ENCODE measurements around the gene DUXA. TPM values are rescaled to one million over a fixed set of nuclear protein-coding genes. Genes with fewer than 3 reads are reported as not detected.
"Not testable (repeated sequence)": the region's sequence is repeated elsewhere in the genome, so short reads cannot be mapped to it uniquely, and the experiment has no call there.

Gene DUXA
- total RNA-seq (not detected), total RNA-seq (0 reads per million in 29 experiments)
- total RNA-seq (2013) = not detected

DNA sequence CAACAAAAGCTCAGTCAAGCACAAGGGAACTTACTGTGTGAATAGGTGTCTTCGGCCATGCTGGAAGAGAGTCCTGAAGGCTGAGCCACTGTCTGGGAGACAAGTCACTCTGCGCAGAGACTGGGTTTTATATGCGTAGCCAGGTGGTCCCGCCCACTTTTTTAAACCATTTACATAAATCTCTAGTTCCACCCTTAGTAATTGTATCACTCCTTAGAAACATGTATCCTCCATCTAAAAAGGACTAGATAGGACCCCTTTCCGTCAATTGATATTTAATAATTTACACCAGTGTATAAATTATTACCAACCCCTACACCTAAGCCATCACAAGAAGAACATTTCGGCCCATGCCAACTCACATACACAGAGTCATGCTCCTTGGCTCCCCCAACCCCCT lies at the start of gene DUXA:
Gene DUXA, minus strand, starts transcription at position 101 of the 400 bp plus-strand sequence. Its CDS starts 42 bp downstream, at position 59.
- Mint-ChIP-seq H3K27ac (no peak within 1 kb of the TSS), H3K4me1 (peaks cover 6 to 7% (median 7%) of the 10 kb centered on the region in 3 donors), H3K36me3 (peaks cover 3% of the 10 kb centered on the region), H3K9me3 (peaks cover 15 to 28% (median 25%) of the 10 kb centered on the region in 3 donors), H3K4me3 (no peak within 1 kb of the TSS), H3K27me3 (peaks cover 4 to 5% of the 10 kb centered on the region in 2 donors)
- no peak for DNase-seq
- Histone ChIP-seq H3K4me1 (ENCODE audit: control insufficient read depth in 1 of 2, extremely low read depth in 1 of 2, insufficient read depth in 2 of 2, low read length in 2 of 2) (peaks cover 0 to 8% of the 10 kb centered on the region in 2 experiments), H3K27me3 (replicated peaks in 1 of 2; ENCODE audit: control insufficient read depth in 2 of 2, extremely low read depth in 1 of 2, insufficient read depth in 2 of 2, low read length in 1 of 2) (peaks cover 0 to 5% of the 10 kb centered on the region in 2 experiments), H3K4me3 (ENCODE audit: control insufficient read depth in 1 of 2, extremely low read depth in 1 of 2, low read length in 1 of 2) (no peak within 1 kb of the TSS), H3K9me3 (no peaks in the 10 kb centered on the region), H3K36me3 (ENCODE audit: control insufficient read depth in 2 of 2, extremely low read depth in 1 of 2, insufficient read depth in 1 of 2, low read length in 1 of 2) (no peaks in the 10 kb centered on the region), H3K27ac (ENCODE audit: low read length) (no peak within 1 kb of the TSS)
- 83% methylated on average over 3 of the region's 6 CpGs for WGBS (ENCODE audit: insufficient coverage)
- ATAC-seq (replicated peaks in 1 of 4) = no peak
- POLR2A ChIA-PET = no interaction called here
- CTCF ChIA-PET = no interaction called here

DNA sequence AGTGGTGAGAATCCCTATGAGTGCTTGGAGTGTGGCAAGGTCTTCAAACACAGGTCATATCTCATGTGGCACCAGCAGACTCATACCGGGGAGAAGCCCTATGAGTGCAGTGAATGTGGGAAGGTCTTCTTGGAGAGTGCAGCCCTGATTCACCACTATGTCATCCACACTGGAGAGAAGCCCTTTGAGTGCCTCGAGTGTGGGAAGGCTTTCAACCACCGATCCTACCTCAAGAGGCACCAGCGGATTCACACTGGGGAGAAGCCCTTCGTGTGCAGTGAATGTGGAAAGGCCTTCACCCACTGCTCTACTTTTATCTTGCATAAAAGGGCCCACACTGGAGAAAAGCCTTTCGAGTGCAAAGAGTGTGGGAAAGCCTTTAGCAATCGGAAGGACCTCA lies 44.8 kb upstream of the DUXA start:
- no peaks in the 10 kb centered on the region for H3K9me3 ChIP-seq
- peaks cover 20 to 45% (median 37%) of the 10 kb centered on the region in 3 donors for H3K9me3 Mint-ChIP-seq
- ATAC-seq (replicated peaks in 1 of 4) = no peak
- H3K36me3 ChIP-seq (ENCODE audit: control insufficient read depth in 2 of 2, extremely low read depth in 1 of 2, insufficient read depth in 1 of 2, low read length in 1 of 2) = peaks cover 10 to 55% of the 10 kb centered on the region in 2 donors
- no peak overlapping the region for H3K27ac ChIP-seq (ENCODE audit: low read length)
- WGBS (ENCODE audit: insufficient coverage) = 100% methylated on average over 2 of the region's 7 CpGs
- CTCF ChIA-PET = no interaction called here
- no peak for DNase-seq
- H3K4me1 Mint-ChIP-seq = no peaks in the 10 kb centered on the region
- no peaks in the 10 kb centered on the region for H3K27me3 Mint-ChIP-seq
- peak overlapping the region in 1 of 3 donors; percentile 24 for H3K4me3 Mint-ChIP-seq
- H3K27ac Mint-ChIP-seq = no peak overlapping the region
- POLR2A ChIA-PET = no interaction called here
- peaks cover 83% of the 10 kb centered on the region for H3K36me3 Mint-ChIP-seq
- H3K4me3 ChIP-seq (ENCODE audit: control insufficient read depth in 1 of 2, extremely low read depth in 1 of 2, low read length in 1 of 2) = no peak overlapping the region
- H3K27me3 ChIP-seq (replicated peaks in 1 of 2; ENCODE audit: control insufficient read depth in 2 of 2, extremely low read depth in 1 of 2, insufficient read depth in 2 of 2, low read length in 1 of 2) = no peaks in the 10 kb centered on the region
- no peaks in the 10 kb centered on the region for H3K4me1 ChIP-seq (ENCODE audit: control insufficient read depth in 1 of 2, extremely low read depth in 1 of 2, insufficient read depth in 2 of 2, low read length in 2 of 2)

DNA sequence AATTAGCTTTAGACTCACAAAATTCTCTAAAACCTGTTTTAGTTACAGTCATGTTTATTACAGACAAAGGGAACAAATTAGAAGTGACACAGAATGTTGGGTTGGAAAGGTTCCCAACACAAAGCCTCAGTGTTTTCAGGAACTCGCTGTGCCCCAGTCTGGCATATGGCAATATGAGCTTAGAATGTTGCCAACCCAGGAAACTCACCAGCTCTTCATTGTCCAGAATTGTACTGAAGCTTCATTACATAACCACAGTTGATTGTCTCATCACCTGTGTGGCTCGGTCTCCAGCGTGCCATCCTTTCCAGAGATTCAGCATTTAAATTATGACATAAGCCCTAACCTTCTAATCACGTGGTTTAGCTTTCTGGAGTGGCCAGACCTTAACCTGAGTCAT lies 43.1 kb upstream of the DUXA start:
- H3K27ac Mint-ChIP-seq = no peak overlapping the region
- Histone ChIP-seq H3K4me1 (ENCODE audit: control insufficient read depth in 1 of 2, extremely low read depth in 1 of 2, insufficient read depth in 2 of 2, low read length in 2 of 2) (no peaks in the 10 kb centered on the region), H3K27me3 (replicated peaks in 1 of 2; ENCODE audit: control insufficient read depth in 2 of 2, extremely low read depth in 1 of 2, insufficient read depth in 2 of 2, low read length in 1 of 2) (no peaks in the 10 kb centered on the region), H3K4me3 (ENCODE audit: control insufficient read depth in 1 of 2, extremely low read depth in 1 of 2, low read length in 1 of 2) (no peak overlapping the region), H3K9me3 (no peaks in the 10 kb centered on the region), H3K27ac (ENCODE audit: low read length) (no peak overlapping the region), H3K36me3 (ENCODE audit: control insufficient read depth in 2 of 2, extremely low read depth in 1 of 2, insufficient read depth in 1 of 2, low read length in 1 of 2) (peaks cover 10 to 60% of the 10 kb centered on the region in 2 donors)
- ChIA-PET CTCF (no interaction called here), POLR2A (no interaction called here)
- 95% methylated on average over 2 of the region's 4 CpGs for WGBS (ENCODE audit: insufficient coverage)
- H3K36me3 Mint-ChIP-seq = peaks cover 83% of the 10 kb centered on the region
- ATAC-seq (replicated peaks in 1 of 4) = no peak
- H3K9me3 Mint-ChIP-seq = peaks cover 21 to 36% (median 35%) of the 10 kb centered on the region in 3 donors
- H3K4me3 Mint-ChIP-seq = no peak overlapping the region
- DNase-seq = no peak
- no peaks in the 10 kb centered on the region for H3K4me1 Mint-ChIP-seq
- no peaks in the 10 kb centered on the region for H3K27me3 Mint-ChIP-seq

- no peaks in the 10 kb centered on the region for H3K27me3 Mint-ChIP-seq
- peaks cover 12 to 28% (median 21%) of the 10 kb centered on the region in 3 donors for H3K9me3 Mint-ChIP-seq
- H3K4me1 ChIP-seq (ENCODE audit: control insufficient read depth in 1 of 2, extremely low read depth in 1 of 2, insufficient read depth in 2 of 2, low read length in 2 of 2) = peaks cover 0 to 4% of the 10 kb centered on the region in 2 experiments
- peaks cover 11 to 42% (median 20%) of the 10 kb centered on the region in 3 donors for H3K4me1 Mint-ChIP-seq
- no peak overlapping the region for H3K4me3 Mint-ChIP-seq
- CTCF ChIA-PET = interaction anchor here in 1 of 2 donors (0.6 kb wide), 1 partner anchor 129 kb away, joined by 4 read pairs; no protein-coding TSS in a partner anchor
- no peaks in the 10 kb centered on the region for H3K9me3 ChIP-seq
- DNase-seq = no peak
- 100% methylated on average over 1 of the region's 5 CpGs for WGBS (ENCODE audit: insufficient coverage)
- no peaks in the 10 kb centered on the region for H3K27me3 ChIP-seq (replicated peaks in 1 of 2; ENCODE audit: control insufficient read depth in 2 of 2, extremely low read depth in 1 of 2, insufficient read depth in 2 of 2, low read length in 1 of 2)
- no peak overlapping the region for H3K27ac Mint-ChIP-seq
- POLR2A ChIA-PET = no interaction called here
- no peak overlapping the region for H3K27ac ChIP-seq (ENCODE audit: low read length)
- ATAC-seq (replicated peaks in 1 of 4) = no peak
- H3K36me3 ChIP-seq (ENCODE audit: control insufficient read depth in 2 of 2, extremely low read depth in 1 of 2, insufficient read depth in 1 of 2, low read length in 1 of 2) = peaks cover 2 to 52% of the 10 kb centered on the region in 2 donors
- no peak overlapping the region for H3K4me3 ChIP-seq (ENCODE audit: control insufficient read depth in 1 of 2, extremely low read depth in 1 of 2, low read length in 1 of 2)
- H3K36me3 Mint-ChIP-seq = peaks cover 91% of the 10 kb centered on the region
These were observed 34.9 kb upstream of the DUXA start for GRCh38 chr19:57202160-57202559.

DNA sequence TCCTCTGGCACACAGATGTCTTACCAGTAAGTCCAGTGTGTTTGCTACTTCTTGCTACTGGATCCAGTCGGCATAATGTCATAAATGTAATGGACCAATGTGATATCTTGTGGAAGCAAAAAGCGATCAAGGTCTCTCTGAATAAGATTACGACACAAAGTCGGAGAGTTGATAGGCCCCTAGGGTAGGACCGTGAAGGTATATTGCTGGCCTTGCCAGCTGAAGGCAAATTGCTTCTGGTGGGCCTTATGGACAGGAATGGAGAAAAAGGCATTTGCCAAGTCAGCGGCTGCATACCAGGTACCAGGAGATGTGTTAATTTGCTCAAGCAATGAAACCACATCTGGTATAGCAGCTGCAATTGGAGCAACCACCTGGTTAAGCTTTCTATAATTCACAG lies 30.6 kb upstream of the DUXA start:
- peaks cover 2 to 12% of the 10 kb centered on the region in 2 experiments for H3K4me1 ChIP-seq (ENCODE audit: control insufficient read depth in 1 of 2, extremely low read depth in 1 of 2, insufficient read depth in 2 of 2, low read length in 2 of 2)
- 92% methylated on average over 5 of the region's 6 CpGs for WGBS (ENCODE audit: insufficient coverage)
- Mint-ChIP-seq H3K9me3 (peaks cover 14 to 18% (median 14%) of the 10 kb centered on the region in 3 donors), H3K36me3 (peaks cover 97% of the 10 kb centered on the region), H3K4me1 (peaks cover 22 to 42% (median 31%) of the 10 kb centered on the region in 3 donors)
- H3K27ac ChIP-seq (ENCODE audit: low read length); H3K27ac Mint-ChIP-seq; H3K4me3 Mint-ChIP-seq; CTCF ChIA-PET; POLR2A ChIA-PET; DNase-seq; H3K9me3 ChIP-seq; H3K27me3 Mint-ChIP-seq; H3K4me3 ChIP-seq (ENCODE audit: control insufficient read depth in 1 of 2, extremely low read depth in 1 of 2, low read length in 1 of 2); H3K27me3 ChIP-seq (replicated peaks in 1 of 2; ENCODE audit: control insufficient read depth in 2 of 2, extremely low read depth in 1 of 2, insufficient read depth in 2 of 2, low read length in 1 of 2); ATAC-seq (replicated peaks in 1 of 4): not testable (repeated sequence)
- H3K36me3 ChIP-seq (ENCODE audit: control insufficient read depth in 2 of 2, extremely low read depth in 1 of 2, insufficient read depth in 1 of 2, low read length in 1 of 2) = peaks cover 13 to 62% of the 10 kb centered on the region in 2 donors

- POLR2A ChIA-PET = no interaction called here
- peak overlapping the region in 1 of 2 donors; percentile 97 for H3K4me3 ChIP-seq (ENCODE audit: control insufficient read depth in 1 of 2, extremely low read depth in 1 of 2, low read length in 1 of 2)
- DNase-seq = no peak
- WGBS (ENCODE audit: insufficient coverage) = 72% methylated on average over 4 of the region's 5 CpGs
- H3K27ac ChIP-seq (ENCODE audit: low read length) = no peak overlapping the region
- Mint-ChIP-seq H3K9me3 (peaks cover 19 to 23% (median 23%) of the 10 kb centered on the region in 3 donors), H3K27me3 (peaks cover 0 to 2% of the 10 kb centered on the region in 2 donors), H3K36me3 (peaks cover 71% of the 10 kb centered on the region), H3K4me1 (peaks cover 35 to 39% (median 39%) of the 10 kb centered on the region in 3 donors), H3K4me3 (peak overlapping the region; percentile 88 to 93 (median 91)), H3K27ac (peak overlapping the region; percentile 25 to 39)
- CTCF ChIA-PET = no interaction called here
- peaks cover 5 to 24% of the 10 kb centered on the region in 2 experiments for H3K4me1 ChIP-seq (ENCODE audit: control insufficient read depth in 1 of 2, extremely low read depth in 1 of 2, insufficient read depth in 2 of 2, low read length in 2 of 2)
- ATAC-seq (replicated peaks in 1 of 4) = no peak
- no peaks in the 10 kb centered on the region for H3K27me3 ChIP-seq (replicated peaks in 1 of 2; ENCODE audit: control insufficient read depth in 2 of 2, extremely low read depth in 1 of 2, insufficient read depth in 2 of 2, low read length in 1 of 2)
- H3K36me3 ChIP-seq (ENCODE audit: control insufficient read depth in 2 of 2, extremely low read depth in 1 of 2, insufficient read depth in 1 of 2, low read length in 1 of 2) = peaks cover 13 to 43% of the 10 kb centered on the region in 2 donors
- H3K9me3 ChIP-seq = no peaks in the 10 kb centered on the region
These were observed 25.7 kb upstream of the DUXA start for GRCh38 chr19:57192993-57193392.
